Hypothalamus (tissue), 51 donors: ENCODE data around the gene CST4.
A peak's percentile ranks its signal among the peaks of the same experiment; 100 is the strongest.
"Not testable (repeated sequence)": the region's sequence is repeated elsewhere in the genome, so short reads cannot be mapped to it uniquely, and the experiment has no call there.

Experiments used
- DNase-seq, 51 donors: peaks; one replicate each; lab custom pipeline; 2025; lab: John Stamatoyannopoulos, UW

Gene CST4

GRCh38 chr20:23690581-23690980, 1.7 kb upstream of the CST4 start:
- DNase-seq = no peak

DNA sequence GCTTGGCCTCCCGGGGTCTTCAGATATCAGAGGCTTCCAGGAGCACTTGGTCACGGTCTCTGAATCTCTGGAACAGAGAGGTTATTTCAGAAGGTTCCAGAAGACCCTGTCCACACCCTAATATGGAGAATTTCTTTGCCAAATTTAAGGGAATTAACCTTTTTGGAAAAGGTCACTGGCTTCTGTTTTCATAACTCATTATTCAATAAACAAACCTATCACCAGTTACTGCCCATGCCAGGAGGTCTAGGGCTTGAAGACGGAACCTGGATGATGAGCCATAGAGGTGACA, 507 bp upstream of the CST4 start:
- no peak for DNase-seq

- no peak for DNase-seq
Observed at GRCh38 chr20:23687986-23688385, 852 bp downstream of the CST4 start.

GRCh38 chr20:23686046-23686750, 2.6 kb downstream of the CST4 start:
- DNase-seq = no peak

GRCh38 chr20:23685529-23685896, 3.3 kb downstream of the CST4 start:
- DNase-seq = peak in 2 of 51 donors; percentile 3 to 14

DNA sequence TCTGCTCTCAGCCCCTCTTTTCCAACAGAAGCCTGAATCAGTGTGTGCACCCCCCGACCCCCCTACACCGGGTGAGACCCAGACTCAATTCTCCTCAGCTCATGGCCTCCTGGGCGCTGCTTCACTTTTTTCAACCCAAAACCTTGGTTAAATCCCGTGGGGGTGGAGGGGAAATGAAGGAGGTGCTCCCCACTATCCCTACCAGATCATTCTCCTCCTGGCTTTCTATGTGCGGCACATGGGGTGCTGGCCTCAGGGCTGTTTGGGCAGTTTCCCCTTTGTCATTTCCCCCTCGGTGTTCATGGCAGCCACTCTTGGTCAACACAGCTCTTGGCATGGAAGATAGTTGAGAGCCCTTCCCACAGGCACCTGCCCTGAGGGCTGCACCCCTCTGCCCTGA, 4.6 kb downstream of the CST4 start:
- DNase-seq = no peak

- DNase-seq = no peak
Observed at GRCh38 chr20:23683807-23684206, 5.0 kb downstream of the CST4 start.

DNA sequence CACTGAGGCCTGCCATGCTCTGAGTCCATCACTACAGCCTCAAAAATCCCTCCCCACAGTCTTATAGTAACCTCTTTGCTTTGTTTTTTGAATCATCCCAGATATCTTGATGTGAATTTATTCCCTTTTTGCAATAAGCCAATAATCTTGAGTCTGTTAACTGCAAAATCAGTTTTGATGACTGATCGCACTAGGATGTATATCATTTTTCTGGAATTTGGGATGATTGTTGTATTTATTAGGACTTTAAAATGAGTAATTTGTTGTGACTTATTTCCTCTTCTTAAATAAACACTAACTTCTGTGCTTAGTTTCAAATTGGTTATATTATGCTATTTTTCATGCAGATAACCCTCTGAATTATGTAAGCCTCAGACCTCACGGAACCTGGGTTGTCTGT, 5.6 kb downstream of the CST4 start:
- DNase-seq = no peak

GRCh38 chr20:23680146-23680545, 8.7 kb downstream of the CST4 start:
- DNase-seq = no peak

DNA sequence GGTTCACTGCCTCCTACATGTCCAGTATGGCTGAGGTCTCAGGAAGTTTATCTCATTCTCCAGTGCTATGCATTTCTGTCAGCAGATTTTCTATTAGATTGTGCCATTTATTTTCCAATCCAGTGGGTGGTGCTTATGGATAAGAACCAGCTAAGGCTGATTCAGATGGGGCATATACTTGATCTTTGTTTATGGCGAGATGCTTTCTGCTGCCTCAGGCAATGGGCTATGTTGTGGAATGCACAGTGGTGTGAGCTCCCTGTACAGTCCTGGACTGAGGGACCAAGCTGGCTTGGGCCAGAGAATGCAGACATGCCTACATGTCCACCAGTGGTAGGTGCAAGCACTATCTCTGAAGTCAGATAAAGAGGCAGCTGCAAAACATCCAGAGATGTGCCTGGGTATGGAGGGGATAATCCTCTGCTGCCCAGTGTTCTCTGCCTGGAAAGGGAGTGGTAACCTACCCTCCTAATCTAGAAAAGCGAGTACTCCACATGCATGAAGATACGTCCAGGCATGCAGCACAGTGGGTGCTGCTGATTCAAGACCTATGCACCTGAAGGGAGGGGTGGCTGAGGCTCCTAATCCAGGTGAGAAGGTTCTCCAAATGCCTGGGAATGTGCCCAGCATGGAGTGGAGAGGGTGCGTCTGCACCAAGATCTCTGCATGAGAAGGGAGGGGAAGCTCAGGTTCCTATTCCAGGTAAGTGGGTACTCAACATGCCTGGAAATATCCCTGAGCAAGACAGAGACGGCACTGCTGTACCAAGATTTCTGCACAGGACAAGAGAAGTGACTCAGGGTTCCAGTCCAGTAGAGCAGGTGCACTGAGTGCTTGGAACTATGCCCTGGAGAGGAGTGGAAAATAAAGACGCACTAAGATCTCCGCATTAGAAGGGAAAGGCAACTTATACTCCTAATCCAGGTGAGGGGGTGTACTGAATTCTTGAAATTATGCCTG, 9.4 kb downstream of the CST4 start:
- DNase-seq = no peak

DNA sequence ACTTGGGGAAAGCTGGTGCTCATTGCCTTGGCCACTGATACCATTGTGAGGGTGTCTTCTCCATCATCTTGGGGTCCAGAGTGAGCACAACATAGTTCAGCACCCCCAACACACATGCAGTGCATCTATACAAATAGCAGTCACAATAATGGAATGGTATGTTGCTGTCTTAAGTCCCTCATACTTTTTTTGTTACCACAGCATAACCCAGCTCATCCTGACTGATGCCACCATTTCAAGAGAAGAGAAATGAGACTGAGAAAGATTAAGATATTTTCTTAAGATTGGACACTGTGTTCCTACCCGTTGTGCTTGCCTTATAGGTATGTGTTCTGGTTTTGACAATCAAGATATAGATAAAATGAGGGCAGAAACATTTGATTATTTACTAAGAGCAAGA, 15.6 kb downstream of the CST4 start:
- no peak for DNase-seq

DNA sequence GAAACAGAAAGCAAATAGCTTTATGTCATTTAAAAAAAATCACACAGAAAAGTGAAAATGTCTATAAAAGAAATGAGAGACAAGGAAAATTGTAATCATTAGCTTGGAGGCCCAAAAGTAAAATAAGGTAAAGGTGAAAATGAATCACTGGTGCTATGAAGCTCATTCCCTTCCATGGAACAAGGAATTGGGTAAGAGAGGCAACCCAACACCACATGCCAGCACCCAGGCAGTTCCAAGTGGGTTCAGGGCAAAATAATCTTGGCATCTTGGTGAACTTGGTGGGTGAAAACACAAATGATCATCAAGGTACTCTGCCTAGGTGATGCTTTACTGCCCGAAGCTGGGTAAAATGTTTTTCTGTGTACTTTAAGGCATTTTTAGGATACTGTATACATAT, 16.7 kb downstream of the CST4 start:
- no peak for DNase-seq

DNA sequence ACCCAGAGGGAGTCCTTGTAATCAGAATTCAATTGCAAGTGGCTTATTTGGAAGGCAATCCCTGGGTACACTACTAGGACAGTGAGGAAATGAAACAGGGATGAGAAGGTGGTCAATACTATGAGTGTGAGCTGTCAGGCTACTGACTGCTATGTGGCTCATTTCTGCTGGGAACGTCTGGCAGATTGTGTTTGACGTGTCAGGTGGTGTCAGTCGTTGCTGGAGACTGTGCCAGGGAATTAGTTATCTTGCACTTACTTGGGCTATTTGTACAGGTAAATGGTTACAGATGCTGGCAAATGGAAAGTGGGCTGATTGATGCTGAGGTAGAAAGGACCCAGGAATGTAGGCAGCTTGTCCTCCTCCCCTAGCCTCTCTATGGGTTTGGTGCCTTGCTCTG, 17.4 kb downstream of the CST4 start:
- DNase-seq = no peak

GRCh38 chr20:23670361-23670760, 18.5 kb downstream of the CST4 start:
- no peak for DNase-seq

GRCh38 chr20:23669866-23670265, 19.0 kb downstream of the CST4 start:
- DNase-seq = no peak

DNA sequence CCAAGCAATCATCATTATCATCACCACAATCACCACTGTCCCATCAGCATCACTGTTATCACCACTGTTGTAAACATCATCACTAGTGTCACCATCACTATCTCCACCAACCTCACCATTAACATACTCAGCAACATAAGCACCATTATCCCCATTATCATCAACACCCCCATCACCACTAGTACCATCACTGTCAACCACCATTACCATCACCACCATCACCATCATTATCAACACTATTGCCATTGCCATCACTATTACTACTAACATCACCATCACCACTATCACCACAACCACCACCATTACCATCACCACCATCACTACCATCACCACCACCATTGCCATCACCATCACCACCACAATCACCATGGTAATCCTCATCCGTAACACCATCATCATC, 19.5 kb downstream of the CST4 start:
- no peak for DNase-seq

DNA sequence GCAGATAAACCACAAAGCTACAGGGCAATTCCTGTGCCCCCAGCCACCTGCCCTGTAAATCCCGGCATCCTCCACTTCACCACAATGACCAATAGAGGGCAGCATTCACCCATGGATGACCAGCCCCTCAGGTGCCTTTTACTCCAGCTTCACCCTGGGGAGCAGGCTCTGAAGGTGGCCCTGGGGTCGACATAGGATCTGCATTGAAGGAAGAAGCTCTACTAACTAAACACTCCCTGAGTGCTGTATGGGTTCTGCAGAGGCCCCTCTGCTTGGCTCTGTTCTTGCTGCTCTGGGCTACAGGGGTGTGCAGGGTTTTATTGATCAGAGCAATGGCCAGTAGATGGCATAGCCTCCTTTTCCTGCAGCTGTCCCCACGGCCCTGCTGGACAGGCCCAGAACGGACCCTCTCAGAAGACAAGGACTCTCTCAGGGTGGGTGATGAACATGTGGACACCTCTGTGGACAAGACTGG, 20.3 kb downstream of the CST4 start:
- peak in 27 of 51 donors; percentile 4 to 50 (median 17) for DNase-seq

- no peak for DNase-seq
Observed at GRCh38 chr20:23667666-23668065, 21.2 kb downstream of the CST4 start.

GRCh38 chr20:23666698-23667097, 22.1 kb downstream of the CST4 start:
- no peak for DNase-seq

DNA sequence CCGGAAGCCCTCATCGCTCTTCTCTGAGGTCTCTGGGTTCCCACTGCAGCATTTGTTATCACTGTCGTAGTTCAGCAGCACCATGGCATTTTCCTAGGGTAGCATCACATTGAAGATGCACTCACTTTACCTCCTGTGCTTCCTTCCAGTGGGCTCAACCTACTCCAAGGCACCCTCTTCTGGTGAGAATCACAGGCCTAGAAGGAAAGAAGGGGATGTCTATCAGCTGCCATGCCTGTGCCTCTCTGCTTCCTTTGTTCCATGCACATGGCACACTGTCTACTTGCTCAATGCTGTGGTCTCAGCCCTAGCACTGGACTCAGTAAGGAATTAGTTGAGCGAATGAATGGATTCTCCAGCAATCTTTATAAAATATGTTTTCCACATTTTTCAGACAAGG, 22.6 kb downstream of the CST4 start:
- DNase-seq = no peak

- no peak for DNase-seq
Observed at GRCh38 chr20:23664954-23665353, 23.9 kb downstream of the CST4 start.

DNA sequence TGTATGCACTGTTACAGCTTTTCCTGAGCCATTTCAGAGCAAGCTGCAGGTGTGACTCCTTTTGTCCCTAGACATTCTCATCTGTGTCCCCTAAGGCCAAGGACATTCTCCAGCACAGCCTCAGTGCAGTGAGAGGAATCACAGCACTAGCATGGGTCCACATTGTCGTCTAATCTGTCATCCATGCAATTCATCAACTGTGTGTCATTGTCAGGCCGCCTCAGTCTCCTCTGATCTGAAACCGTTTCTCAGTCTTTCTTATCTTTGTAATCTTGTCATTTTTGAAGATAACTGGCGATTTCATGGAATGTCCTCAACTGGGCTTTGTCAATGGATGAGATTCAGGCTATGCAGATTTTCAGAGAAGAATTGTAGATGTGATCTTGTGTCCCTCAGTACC, 24.8 kb downstream of the CST4 start:
- not testable (repeated sequence) for DNase-seq
